ENCODE data around the gene RAB5B. TPM values are rescaled to one million over a fixed set of nuclear protein-coding genes. Genes with fewer than 3 reads are reported as not detected.

RAB5B gene
- total RNA-seq, 1 donor from 2014 or later: 139 TPM

Other genes starting within 250 kb of the RAB5B start
- gene CD63, start 245.1 kb upstream of the RAB5B start, total RNA-seq: 905 TPM
- gene GDF11, start 231.0 kb upstream of the RAB5B start, total RNA-seq: 7.2 TPM
- gene SARNP, start 156.4 kb upstream of the RAB5B start, total RNA-seq: 61.9 TPM
- 88.4 TPM for gene ORMDL2, start 156.0 kb upstream of the RAB5B start, total RNA-seq
- gene DNAJC14, start 144.5 kb upstream of the RAB5B start, total RNA-seq: 33.0 TPM
- 17.7 TPM for gene MMP19, start 131.1 kb upstream of the RAB5B start, total RNA-seq
- gene PYM1, start 46.2 kb upstream of the RAB5B start, total RNA-seq: 40.9 TPM
- 155 TPM for gene DGKA, start 42.9 kb upstream of the RAB5B start, total RNA-seq
- 5.8 TPM for gene PMEL, start 8.0 kb upstream of the RAB5B start, total RNA-seq
- gene CDK2, start 7.2 kb upstream of the RAB5B start, total RNA-seq: 23.2 TPM
- gene SUOX, start 23.2 kb downstream of the RAB5B start, total RNA-seq: 58.5 TPM
- 14.6 TPM for gene IKZF4, start 47.0 kb downstream of the RAB5B start, total RNA-seq
- 57.0 TPM for gene RPS26, start 67.8 kb downstream of the RAB5B start, total RNA-seq
- gene ERBB3, start 106.1 kb downstream of the RAB5B start, total RNA-seq: 129 TPM
- gene PA2G4, start 130.5 kb downstream of the RAB5B start, total RNA-seq: 139 TPM
- 5,339 TPM for gene RPL41, start 142.6 kb downstream of the RAB5B start, total RNA-seq
- gene ZC3H10, start 144.2 kb downstream of the RAB5B start, total RNA-seq: 9.8 TPM
- gene ESYT1, start 154.2 kb downstream of the RAB5B start, total RNA-seq: 131 TPM
- gene MYL6B, start 178.5 kb downstream of the RAB5B start, total RNA-seq: 37.8 TPM
- gene MYL6, start 184.3 kb downstream of the RAB5B start, total RNA-seq: 1,884 TPM
- gene SMARCC2, start 215.4 kb downstream of the RAB5B start, total RNA-seq: 142 TPM
- gene RNF41, start 247.8 kb downstream of the RAB5B start, total RNA-seq: 48.8 TPM